HepG2 (cell line): ENCODE data around the gene THAP3. TPM values are rescaled to one million over a fixed set of nuclear protein-coding genes. Genes with fewer than 3 reads are reported as not detected.

Source experiments
- AGO1 ChIP-seq: fragments of 200-400 bp; formaldehyde crosslinking; IDR thresholded peaks from 2 replicates; pipeline ENCODE4 v1.6.1; 2017; ENCODE audit warnings: mild to moderate bottlenecking, low read depth, low read length, moderate library complexity; ENCODE audit not compliant: poor library complexity, severe bottlenecking
- CTCF ChIP-seq: sonication (generic); formaldehyde crosslinking; IDR thresholded peaks from 2 replicates; pipeline ENCODE4 v1.5.0; 2020; ENCODE audit warnings: mild to moderate bottlenecking, missing genetic modification reagents, moderate library complexity
- DZIP1 ChIP-seq: sonication (generic); formaldehyde crosslinking; IDR thresholded peaks from 2 replicates; pipeline ENCODE4 v1.5.0; 2020; ENCODE audit warnings: mild to moderate bottlenecking, missing genetic modification reagents
- HNF1B ChIP-seq: sonication (generic); formaldehyde crosslinking; IDR thresholded peaks from 2 replicates; pipeline ENCODE4 v1.5.1; 2020; ENCODE audit warnings: mild to moderate bottlenecking, moderate library complexity, missing genetic modification reagents
- THRA ChIP-seq: sonication (generic); formaldehyde crosslinking; IDR thresholded peaks from 2 replicates; pipeline ENCODE4 v1.4.0; 2020; ENCODE audit warnings: missing genetic modification reagents, borderline replicate concordance
- ZNF414 ChIP-seq: sonication (generic); formaldehyde crosslinking; IDR thresholded peaks from 2 replicates; pipeline ENCODE4 v1.5.0; 2020; ENCODE audit warnings: missing genetic modification reagents
- ZNF782 ChIP-seq: sonication (generic); formaldehyde crosslinking; IDR thresholded peaks from 2 replicates; pipeline ENCODE4 v1.4.0; 2020; ENCODE audit warnings: missing genetic modification reagents, mild to moderate bottlenecking, borderline replicate concordance
- polyA plus RNA-seq, 8 experiments: library from polyadenylated mRNA; depleted of rRNA in 3 of 8; stranded (reverse) in 7 of 8; unstranded in 1 of 8; fragments of >200 nt; fragmentation: Illumina TruSeq in 4 of 8; extraction: Trizol in 4 of 8; gene quantifications; 2 replicates each; pipeline versions ENCODE4 v1.2.1 to v1.2.3, GENCODE V29; 2011 to 2016; ENCODE audit warnings: low read depth in 4 of 8, missing spikeins in 1 of 8, mixed read lengths in 1 of 8; ENCODE audit not compliant: insufficient read depth in 1 of 8
- total RNA-seq, 5 experiments: library from RNA; depleted of rRNA; stranded (reverse); fragments of >200 nt; fragmentation: Illumina TruSeq; extraction: Trizol; gene quantifications; 2 replicates each; pipeline ENCODE4 v1.2.3, GENCODE V29; 2016; ENCODE audit warnings: low read depth in 1 of 5

THAP3 gene
- total and polyA plus RNA-seq, 2 of the 13 experiments (the other 11 are each of a cell fraction or from before 2014, with no cell fraction given) = 10.3 to 14.9 TPM

- TF ChIP-seq ZNF414 (CRISPR knock-in tag) (no peak), AGO1 (no peak), HNF1B (CRISPR knock-in tag) (peak; percentile 66; the same call in 1 of the 2 replicates), THRA (CRISPR knock-in tag) (no peak), ZNF782 (CRISPR knock-in tag) (no peak), DZIP1 (CRISPR knock-in tag) (0 out of 2 replicates have a peak, but pooled peaks have one; percentile 62), CTCF (CRISPR knock-in tag) (peak; percentile 30; the same call in 1 of the 2 replicates)
Measured at GRCh38 chr1:6580593-6581409, 43.9 kb upstream of the THAP3 start (continued).
